WTC11 (cell line): ENCODE measurements around the gene ARL17A.
"Not testable (repeated sequence)": the region's sequence is repeated elsewhere in the genome, so short reads cannot be mapped to it uniquely, and the experiment has no call there.

Experiments used
- ATF1 ChIP-seq: sonication (generic); formaldehyde crosslinking; IDR thresholded peaks from 2 replicates; pipeline ENCODE4 v1.8.1; 2023; ENCODE audit warnings: mild to moderate bottlenecking, moderate library complexity, missing genetic modification reagents
- TF ChIP-seq, protein P1 (sequence below): sonication (generic); formaldehyde crosslinking; IDR thresholded peaks from 2 replicates; pipeline ENCODE4 v1.8.1; 2023; ENCODE audit warnings: mild to moderate bottlenecking, missing genetic modification reagents, moderate library complexity

DNA sequence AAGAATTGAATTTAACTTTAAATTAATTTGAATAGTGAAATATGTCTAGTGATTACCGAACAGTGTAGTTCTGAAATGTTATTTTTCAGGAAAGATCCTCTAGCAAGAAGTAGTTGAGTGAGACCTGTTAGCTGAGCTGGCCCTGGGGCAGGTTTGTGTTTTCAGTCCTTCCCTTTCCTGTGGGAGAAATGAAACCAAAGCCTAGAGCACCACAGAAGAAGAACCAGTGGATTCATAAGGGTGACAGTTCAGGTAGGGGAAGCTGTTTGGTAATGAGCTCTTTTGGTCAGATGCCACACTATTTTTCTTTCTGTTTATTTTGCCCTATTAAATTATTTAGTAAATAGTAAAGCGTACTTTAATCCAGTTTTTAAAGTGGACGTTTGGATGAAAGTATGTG, 37.6 kb upstream of the ARL17A start:
- TF ChIP-seq ATF1 (CRISPR knock-in tag) = not testable (repeated sequence)
- TF ChIP-seq, protein P1, sequence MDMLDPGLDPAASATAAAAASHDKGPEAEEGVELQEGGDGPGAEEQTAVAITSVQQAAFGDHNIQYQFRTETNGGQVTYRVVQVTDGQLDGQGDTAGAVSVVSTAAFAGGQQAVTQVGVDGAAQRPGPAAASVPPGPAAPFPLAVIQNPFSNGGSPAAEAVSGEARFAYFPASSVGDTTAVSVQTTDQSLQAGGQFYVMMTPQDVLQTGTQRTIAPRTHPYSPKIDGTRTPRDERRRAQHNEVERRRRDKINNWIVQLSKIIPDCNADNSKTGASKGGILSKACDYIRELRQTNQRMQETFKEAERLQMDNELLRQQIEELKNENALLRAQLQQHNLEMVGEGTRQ = not testable (repeated sequence)
